GM18508 (cell line): Measurements from ENCODE around the gene MTHFSD.
"Not testable (repeated sequence)": the region's sequence is repeated elsewhere in the genome, so short reads cannot be mapped to it uniquely, and the experiment has no call there.

Experiments used
- ATAC-seq: cut with Tn5 transposase; IDR thresholded peaks from one replicate; pipeline ENCODE4 v1.9.1; 2021; ENCODE audit warnings: moderate number of reproducible peaks; ENCODE audit not compliant: insufficient read depth, unreplicated experiment

The MTHFSD gene, protein sequence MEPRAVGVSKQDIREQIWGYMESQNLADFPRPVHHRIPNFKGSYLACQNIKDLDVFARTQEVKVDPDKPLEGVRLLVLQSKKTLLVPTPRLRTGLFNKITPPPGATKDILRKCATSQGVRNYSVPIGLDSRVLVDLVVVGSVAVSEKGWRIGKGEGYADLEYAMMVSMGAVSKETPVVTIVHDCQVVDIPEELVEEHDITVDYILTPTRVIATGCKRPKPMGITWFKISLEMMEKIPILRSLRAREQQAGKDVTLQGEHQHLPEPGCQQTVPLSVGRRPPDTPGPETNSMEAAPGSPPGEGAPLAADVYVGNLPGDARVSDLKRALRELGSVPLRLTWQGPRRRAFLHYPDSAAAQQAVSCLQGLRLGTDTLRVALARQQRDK

DNA sequence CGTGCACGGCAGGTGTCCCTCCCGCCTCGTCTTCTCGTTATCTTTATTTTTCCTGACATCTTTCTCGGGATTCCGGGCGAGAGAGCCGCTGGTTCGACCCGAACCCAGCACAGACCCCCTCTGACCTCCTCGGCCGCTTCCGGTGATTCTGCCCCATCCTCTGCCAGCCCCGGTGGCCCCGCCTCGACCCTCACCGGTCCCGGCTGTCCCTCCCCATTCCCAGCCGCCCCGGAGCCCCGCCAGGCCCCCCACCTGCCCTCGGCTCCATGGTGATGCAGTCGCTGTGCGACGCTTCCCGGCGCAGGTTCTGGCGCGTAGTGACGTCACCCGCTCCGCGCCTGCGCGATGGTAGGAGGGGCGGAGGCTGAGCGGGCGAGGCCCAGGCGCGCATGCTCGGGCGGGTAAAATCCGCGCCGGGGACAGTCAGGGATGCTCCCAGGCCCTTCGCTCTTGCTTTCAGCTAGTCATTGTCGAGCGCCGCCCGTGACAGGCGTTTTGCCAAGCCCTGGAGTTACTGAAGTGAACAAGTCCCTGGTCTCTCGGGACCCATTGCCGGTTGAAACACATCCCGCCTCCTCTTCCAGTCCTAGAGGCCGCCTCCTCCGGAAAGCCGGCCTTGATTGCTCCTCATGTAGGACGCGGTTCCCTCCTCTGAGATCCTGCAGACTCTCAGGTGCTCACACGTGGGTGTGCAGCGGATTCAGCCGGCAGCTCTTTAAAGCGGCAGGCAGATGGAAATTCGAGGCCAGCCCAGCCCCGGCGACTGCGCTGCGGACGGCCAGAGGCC, at the start of gene MTHFSD:
Gene MTHFSD, minus strand, starts transcription at position 319 of the 787 bp plus-strand sequence. Its CDS starts 51 bp downstream, at position 268.
- ATAC-seq, result no peak

DNA sequence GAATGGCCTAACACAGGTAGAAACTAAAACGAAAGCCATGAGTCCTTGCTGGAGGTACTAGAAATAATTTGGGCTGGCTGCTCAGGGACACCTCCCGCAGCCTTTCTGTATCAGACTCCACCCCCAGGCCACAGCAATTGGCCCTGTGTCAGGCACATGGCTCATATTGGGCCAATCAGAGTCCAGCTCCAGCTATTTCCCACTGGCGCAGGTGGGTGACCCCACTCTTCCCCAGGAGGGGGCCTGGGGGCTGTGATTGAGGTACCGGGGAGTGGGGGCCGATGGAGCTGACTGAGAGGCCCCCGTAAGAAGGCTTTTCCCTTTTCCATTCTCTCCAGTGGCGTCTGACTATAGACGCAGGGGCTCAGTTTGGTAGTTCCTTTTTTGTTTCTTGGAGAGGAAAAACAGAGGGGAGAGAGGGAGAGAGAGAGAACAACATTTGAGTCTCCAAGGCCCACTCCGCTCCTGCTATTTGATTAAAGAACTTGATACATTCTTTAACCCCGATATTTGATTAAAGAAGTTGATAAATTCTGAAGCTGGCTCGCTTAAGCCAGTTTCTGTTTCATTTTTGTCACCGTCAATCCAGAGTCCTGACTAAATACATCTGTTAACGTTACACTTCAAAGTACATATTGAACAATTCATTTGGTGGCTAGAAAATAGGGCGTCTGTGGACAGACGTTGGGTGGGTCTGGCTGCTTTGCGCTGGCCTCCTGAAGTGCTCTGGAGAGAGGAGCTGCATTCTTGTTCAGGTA, 49.6 kb upstream of the MTHFSD start:
- ATAC-seq, result no peak

DNA sequence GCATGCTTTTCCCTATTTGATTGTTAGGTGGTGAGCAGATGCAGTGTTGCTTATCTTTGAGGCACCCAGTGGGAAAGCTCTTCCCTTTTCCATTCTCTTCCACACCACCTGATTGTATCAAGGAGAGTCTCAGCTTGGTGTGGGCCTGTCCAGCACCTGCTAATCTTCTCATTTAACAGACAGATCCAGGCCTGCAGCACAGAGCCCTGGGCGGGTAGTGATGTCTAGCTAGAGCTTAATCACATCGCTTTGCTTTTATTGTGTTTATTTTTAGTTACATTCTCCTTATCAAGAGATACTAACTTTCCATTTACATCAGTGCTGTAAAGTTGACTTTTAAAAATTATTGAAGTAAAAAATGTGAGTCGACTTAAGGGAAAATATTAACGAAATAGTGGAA, 47.5 kb upstream of the MTHFSD start:
- no peak for ATAC-seq

DNA sequence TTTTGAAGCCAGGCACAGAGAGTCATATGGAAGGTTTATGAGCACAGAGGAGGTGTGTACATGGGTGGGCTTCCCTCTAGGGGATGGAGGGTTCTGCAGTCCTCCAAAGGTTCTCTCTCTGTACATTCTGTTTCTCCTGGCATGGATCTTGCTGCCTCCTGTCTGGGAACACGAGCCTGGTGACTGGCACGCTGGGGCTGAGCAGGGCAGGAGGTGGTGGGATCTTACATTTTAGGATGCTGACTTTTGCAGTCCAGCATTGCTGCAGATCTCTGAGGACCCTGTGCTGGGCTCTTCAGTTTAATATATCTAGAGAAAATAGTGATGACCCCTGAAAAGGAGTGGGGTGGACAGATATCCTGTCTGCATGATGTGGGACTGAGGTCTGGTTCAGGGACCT, 46.3 kb upstream of the MTHFSD start:
- ATAC-seq, result no peak

DNA sequence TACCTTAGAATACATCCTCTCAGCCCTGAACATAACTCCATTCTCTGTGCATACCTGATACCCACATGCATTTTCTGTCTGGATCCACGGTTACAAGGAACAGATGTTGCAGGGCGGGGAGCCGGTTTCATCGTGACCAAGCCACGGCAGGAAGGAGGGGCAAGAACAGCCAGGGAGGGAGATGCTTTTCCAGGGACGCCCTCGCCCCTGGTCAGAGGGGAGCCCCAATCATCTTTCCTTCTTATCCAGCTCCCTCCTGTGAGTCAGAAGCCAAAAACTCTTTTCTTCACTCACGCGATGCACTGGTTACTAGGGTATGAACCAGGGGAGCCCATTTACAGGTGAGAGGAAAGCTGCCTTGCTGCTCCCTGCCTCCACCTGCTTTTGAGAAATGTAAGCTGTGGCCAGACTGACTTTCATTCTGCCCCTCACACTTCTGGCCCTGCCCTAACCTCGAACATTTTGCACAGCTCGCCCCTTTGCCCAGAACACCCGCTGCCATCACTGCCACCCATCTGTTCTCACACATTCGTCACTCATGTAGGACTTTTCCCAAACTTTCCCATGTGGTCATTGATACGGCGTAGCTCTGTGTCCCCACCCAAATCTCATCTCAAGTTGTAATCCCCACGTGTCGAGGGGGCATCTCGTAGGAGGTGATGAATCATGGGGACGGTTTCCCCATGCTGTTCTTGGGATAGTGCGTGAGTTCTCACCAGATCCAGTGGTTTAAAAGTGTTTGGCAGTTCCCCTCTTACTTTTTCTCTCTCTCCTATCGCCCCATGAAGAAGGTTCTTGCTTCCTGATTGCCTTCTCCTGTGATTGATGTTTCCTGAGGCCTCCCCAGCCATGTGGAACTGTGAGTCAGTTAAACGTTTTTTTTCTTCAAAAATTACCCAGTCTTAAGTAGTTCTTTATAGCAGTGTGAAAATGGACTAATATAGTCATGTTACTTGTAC, 43.9 kb upstream of the MTHFSD start:
- no peak for ATAC-seq

DNA sequence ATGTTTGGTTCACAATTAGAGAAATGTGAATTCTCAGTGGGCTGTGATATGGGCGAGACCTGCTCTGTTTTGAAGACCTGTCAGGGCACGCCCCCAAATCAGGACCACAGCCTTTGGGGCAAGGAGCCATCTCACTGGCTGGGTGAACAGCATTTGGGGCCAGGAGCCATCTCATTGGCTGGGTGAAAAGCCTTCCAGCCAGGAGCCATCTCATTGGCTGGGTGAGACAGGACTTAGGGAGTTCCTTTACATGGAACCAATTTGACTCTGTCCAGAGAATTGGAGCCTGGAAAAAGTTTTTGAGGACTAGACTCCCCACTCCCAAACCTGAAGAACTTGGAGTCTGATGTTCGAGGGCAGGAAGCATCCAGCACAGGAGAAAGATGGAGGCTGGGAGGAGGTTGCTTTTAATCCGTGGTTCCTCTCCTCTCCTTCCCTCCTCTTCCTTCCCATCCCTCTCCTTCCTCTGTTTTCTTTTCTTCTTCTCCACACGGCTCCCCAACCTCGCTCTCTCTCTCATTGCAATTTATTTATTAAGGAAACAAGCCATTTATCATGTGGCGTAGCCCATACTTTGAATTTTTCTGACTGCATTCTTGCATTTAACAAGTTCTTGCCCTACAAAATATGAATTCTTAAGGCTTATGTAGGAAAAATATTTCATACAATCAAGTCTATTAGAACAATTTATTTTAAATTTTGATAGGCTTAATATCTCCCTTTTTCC, 43.0 kb upstream of the MTHFSD start:
- no peak for ATAC-seq

DNA sequence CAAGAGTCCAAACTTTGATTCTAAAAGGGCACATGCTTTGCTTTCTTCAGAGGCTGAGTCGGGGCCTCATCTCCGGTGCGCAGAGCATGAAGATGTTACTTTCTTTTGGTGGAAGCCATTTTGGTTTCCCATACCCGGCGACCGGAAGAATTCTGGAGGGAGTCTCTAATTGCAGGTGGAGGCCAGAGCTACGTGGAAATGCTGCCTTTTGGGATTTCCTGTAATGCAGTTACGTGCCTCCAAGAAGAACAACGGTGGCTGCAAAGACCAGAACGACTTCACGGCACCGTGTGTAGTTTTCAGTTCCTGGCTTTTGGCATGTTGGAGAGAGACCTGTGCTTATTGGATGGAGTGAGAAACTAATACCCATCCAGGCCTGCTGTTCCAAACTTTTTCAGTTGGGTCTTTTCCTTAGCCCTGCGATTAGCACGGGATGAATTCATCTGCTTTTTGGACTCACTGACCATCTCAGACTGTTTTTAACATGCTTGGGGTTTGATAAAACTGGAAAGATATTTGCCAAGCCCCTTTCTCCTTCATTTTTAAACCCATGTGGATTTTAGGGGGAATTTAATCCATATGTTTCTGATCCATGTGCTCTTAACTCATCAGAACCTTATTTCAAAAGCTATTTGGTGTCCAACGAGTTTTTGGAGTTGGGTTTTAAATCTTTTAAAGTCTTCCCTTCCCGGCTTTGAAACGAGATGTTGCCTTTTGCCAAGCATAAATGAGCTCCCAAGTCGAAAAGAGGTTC, 42.3 kb upstream of the MTHFSD start:
- ATAC-seq, result no peak

DNA sequence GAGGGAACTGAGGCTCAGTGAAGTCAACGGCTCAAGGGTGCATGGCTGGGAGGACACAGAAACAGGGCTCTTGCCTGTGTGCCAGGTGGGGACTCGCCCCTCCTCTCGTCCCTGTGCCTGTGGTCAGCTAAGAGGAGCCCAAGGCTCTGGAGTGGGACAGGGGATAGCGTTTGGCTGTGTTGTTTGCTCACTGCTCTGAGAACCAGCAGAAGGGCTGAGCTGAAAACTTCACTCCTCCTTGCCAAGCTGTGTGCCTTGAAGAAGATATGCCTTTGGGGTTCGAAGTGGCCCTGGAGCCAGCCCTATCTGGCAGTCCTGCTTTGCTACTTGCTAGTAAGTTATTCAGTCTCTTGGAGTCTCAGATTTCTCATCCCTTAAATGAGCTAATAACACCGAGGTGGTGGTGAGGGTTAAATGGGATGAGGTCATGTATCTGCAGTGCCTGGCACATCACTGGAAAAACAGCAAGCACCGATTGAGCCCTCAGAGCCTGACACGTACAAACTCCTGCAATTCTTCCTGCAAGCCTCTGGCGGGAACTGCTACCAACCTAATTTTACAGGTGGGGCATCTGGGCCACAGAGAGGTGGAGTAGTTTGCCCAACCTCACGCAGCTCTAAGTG, 41.1 kb upstream of the MTHFSD start:
- ATAC-seq, result no peak

DNA sequence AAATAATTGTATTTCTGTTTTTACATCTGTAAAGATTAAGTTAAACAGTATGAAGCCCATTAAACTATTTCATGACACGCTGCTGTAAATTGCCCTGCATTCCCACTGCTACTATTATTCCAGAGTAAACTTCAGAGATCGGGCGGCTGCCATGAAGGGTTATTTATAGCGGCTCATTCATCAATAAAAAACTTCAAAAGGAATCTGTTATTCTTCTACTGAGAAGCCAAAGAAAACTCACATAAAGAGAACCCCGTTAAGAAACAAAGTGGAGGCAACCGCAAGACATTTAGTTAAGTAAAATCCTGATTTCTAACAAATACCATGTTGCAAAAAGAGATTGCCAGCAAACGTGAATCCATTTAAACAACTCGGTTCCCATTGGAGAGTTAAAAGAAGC, 39.7 kb upstream of the MTHFSD start:
- ATAC-seq, result no peak

DNA sequence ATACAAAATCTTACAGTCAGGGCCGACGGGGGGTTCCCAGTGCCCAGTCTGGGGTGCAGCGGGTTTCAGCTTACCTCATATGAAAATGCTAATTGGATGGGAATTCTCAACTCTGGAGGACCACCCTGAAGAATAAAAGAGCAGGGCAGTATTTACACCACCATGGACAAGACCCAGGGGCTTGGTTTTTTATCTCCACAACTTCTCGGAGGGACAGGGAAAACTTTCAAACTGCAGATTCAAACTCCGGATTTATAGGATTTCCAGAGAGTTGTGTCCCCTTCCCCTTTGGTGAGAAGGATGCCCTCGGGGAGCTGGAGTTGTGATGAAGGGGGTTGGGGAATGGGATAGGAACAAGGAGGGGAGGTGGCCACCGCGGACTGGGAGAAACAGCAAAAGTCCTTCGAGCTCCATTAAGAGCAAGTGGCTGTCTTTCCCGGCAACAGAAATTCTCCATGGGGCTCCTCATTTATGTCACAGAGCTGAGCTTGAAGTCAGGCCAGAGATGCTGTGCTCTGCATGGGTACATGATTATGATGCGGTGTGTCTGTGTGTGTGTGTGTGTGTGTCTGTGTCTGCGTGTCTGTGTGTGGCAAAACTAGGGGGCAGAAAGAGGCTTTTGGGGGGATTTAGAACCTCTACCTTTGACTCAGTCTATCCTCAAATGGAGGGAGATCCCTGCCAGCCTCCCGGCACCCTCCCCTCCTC, 39.0 kb upstream of the MTHFSD start:
- ATAC-seq, result no peak

DNA sequence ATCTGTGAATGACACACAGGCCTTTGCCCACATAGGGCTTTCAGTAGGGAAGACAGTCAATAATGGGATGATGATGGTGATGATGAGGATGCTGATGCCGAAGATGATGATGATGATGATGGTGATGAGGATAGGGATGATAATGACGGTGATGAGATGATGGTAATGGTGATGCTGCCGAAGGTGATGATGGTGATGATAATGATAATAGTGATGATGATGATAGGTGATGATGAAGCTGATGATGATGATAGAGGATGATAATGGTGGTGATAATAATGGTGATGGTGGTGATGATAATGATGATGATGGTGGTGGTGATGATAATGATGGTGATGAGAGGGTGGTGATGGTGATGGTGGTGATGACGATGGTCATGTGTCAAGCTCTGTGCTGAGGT, 36.2 kb upstream of the MTHFSD start:
- no peak for ATAC-seq

DNA sequence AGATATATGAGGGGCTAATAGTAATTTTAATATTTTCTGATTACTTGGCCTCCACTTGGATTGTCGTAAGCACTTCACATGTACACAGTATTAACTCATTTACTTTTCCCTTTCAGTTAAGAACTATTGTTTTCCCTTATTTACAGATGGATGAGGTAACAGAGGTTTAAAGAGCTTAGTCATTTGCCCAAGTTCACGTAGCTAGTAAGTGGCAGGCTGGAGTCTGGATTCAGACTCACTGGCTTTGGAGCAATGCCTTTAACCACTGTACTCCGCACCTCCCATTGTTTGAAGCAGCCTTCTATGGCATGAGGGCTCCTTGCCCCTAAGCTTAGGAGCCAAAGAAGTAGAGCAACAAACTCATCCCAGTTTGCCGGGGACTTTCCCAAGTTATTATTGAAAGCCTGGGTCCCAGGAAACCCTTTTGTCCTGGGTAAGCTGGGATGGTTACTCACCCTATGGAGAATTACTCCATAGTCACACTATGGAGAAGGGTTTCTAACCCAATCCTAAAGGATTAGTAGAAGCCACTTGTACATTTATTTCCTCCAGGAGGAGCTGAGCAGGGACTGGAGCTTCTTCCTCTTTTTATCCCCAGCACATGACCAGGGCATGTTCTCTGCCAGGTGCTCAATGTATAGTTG, 35.6 kb upstream of the MTHFSD start:
- no peak for ATAC-seq

DNA sequence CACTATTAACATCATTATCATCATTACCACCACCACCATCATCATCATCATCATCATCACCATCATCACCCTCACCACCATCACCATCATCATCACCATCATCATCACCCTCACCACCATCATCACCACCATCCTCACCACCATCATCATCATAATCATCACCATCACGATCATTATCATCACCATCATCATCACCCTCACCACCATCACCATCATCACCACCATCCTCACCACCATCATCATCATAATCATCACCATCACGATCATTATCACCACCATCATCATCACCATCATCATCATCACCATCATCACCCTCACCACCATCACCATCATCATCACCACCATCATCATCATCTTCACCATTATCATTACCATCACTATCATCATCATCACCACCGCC, 32.9 kb upstream of the MTHFSD start:
- not testable (repeated sequence) for ATAC-seq

DNA sequence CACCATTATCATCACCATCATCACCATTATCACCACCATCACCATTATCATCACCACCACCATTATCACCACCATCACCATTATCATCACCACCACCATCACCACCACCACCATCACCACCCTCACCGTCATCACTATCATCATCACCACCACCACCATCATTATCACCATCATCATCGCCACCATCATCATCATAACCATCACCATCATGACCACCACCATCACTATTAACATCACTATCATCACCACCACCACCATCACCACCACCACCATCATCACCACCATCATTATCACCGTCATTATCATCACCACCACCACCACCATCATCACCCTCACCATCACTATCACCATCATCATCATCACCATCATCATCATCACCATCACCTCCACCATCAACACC, 32.5 kb upstream of the MTHFSD start:
- ATAC-seq, result no peak

DNA sequence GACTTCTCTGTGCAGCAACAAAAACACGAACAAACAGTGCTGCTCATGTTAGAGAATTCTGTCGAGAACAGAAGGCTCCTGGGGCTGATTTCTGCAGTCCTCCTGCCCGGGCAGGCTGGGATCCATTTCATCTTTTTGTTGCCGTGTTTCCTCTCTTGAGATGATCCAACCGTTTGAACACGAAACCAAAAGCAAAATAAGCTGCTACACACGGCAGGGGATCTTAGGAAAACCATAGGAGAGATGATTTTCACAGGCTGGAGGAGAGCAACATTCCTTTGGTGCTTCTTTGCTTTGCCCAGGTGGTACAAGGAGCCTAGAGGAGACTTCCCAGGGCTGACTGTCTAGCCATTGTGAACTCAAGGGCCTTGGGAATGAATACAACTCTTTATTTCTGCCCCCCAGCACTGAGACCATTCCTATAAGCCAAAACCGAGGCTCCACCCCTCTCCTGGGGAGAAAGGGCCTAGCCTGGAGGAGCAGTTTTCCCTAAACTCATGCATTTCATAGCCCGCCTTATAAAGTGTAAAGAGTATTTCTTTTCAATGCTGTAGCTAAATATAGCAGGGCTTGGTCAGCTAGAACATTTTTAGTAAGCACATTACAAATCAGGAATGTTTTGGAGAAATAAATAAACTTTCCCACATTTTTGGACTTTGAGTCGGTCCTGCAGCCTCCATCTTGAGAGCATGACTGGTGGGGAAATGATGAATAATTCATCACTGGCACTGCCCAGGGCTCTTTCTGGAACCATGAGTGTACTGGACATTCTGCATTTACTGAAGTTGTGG, 31.0 kb upstream of the MTHFSD start:
- ATAC-seq, result no peak
